ENCODE data around the gene KLHL1. TPM values are rescaled to one million over a fixed set of nuclear protein-coding genes. Genes with fewer than 3 reads are reported as not detected.

Gene KLHL1
- total RNA-seq, 1 experiment from 2014 or later = not detected

GRCh38 chr13:69828527-69828926, 279.7 kb downstream of the KLHL1 start:
- Histone ChIP-seq H3K36me3 (ENCODE audit: control insufficient read depth, insufficient read depth, low read length) (no peaks in the 10 kb centered on the region), H3K4me1 (ENCODE audit: control insufficient read depth, insufficient read depth, low read length) (no peaks in the 10 kb centered on the region), H3K4me3 (ENCODE audit: low read depth in 2 of 2, low read length in 2 of 2) (no peak overlapping the region), H3K9me3 (ENCODE audit: control insufficient read depth, insufficient read depth, low read depth, low read length) (no peaks in the 10 kb centered on the region), H3K27me3 (ENCODE audit: control insufficient read depth, insufficient read depth, low read length) (no peaks in the 10 kb centered on the region), H3K27ac (ENCODE audit: low read length) (no peak overlapping the region)
- ChIA-PET POLR2A (no interaction called here), CTCF (no interaction called here)
- DNase-seq (ENCODE audit: low read depth, low spot score) (no peak), ATAC-seq (no peak)
- no TSS peak for BruUV-seq (replicated peaks)
- no peak for TF ChIP-seq CTCF (IDR thresholded peaks at IDR 0.05)
- TF ChIP-seq SIN3A (IDR thresholded peaks at IDR 0.05; ENCODE audit: borderline replicate concordance, insufficient read depth, low read depth, low read length) = no peak
- in situ Hi-C loops (cut with HindIII; ENCODE audit: low pct_unique_long_range_greater_than_20kb, low sequenced_read_pairs) (no loop called here), intact Hi-C loops (cut with micrococcal nuclease; ENCODE audit: unreplicated experiment) (no loop called here)

GRCh38 chr13:69820180-69820579, 288.1 kb downstream of the KLHL1 start:
- DNase-seq (ENCODE audit: low read depth, low spot score) = no peak
- no TSS peak for BruUV-seq (replicated peaks)
- Histone ChIP-seq H3K4me3 (ENCODE audit: low read depth in 2 of 2, low read length in 2 of 2) (no peak overlapping the region), H3K4me1 (ENCODE audit: control insufficient read depth, insufficient read depth, low read length) (no peaks in the 10 kb centered on the region), H3K36me3 (ENCODE audit: control insufficient read depth, insufficient read depth, low read length) (no peaks in the 10 kb centered on the region), H3K9me3 (ENCODE audit: control insufficient read depth, insufficient read depth, low read depth, low read length) (no peaks in the 10 kb centered on the region), H3K27me3 (ENCODE audit: control insufficient read depth, insufficient read depth, low read length) (no peaks in the 10 kb centered on the region), H3K27ac (ENCODE audit: low read length) (no peak overlapping the region)
- ChIA-PET POLR2A (no interaction called here), CTCF (no interaction called here)
- no peak for ATAC-seq
- in situ Hi-C loops (cut with HindIII; ENCODE audit: low pct_unique_long_range_greater_than_20kb, low sequenced_read_pairs) (no loop called here), intact Hi-C loops (cut with micrococcal nuclease; ENCODE audit: unreplicated experiment) (no loop called here)
- TF ChIP-seq TCF7L2 (IDR thresholded peaks at IDR 0.05; ENCODE audit: low read depth, low read length) (no peak), SIN3A (IDR thresholded peaks at IDR 0.05; ENCODE audit: borderline replicate concordance, insufficient read depth, low read depth, low read length) (no peak), REST (IDR thresholded peaks at IDR 0.05; ENCODE audit: insufficient read depth in 1 of 2, low read depth in 2 of 2, low read length in 1 of 2) (no peak), CTCF (IDR thresholded peaks at IDR 0.05) (no peak), POLR2AphosphoS5 (IDR thresholded peaks at IDR 0.05; ENCODE audit: low read depth, low read length) (no peak)

All from Panc1 (cell line).